ENCODE results near the gene FMN2.

The FMN2 gene

GRCh38 chr1:240475832-240476231 is 384.1 kb downstream of the FMN2 start:
- TF ChIP-seq POLR2AphosphoS5 (IDR thresholded peaks at IDR 0.05; ENCODE audit: low read depth, low read length): no peak
- no peak for TF ChIP-seq FOXP2 (optimal IDR thresholded peaks at IDR 0.05; ENCODE audit: borderline replicate concordance, extremely low read depth, extremely low read length, insufficient read depth)
- TF ChIP-seq SIN3A (IDR thresholded peaks at IDR 0.05; ENCODE audit: borderline replicate concordance, insufficient read depth, low read length): no peak
- no peak for TF ChIP-seq TAF1 (IDR thresholded peaks at IDR 0.05; ENCODE audit: borderline replicate concordance, insufficient read depth, low read length)

DNA sequence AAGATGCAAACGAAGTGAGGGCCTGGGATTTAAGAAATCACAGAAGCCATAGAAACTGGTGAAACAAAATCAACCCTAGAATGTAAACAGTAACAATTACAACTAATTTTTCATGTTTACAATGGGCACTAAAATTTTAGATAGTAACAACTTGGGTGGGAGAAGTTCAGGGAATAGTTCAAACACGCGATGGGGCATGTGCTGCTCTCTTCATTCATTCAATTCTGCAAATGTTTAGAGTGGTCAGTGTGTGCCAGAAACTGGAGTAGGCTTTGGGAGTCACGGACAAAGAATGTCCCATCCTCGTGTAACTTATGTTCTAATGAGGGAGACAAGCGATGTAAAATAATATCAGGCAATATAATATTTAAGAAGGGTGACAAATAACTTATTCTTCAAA is 386.9 kb downstream of the FMN2 start:
- no peak for TF ChIP-seq SIN3A (IDR thresholded peaks at IDR 0.05; ENCODE audit: borderline replicate concordance, insufficient read depth, low read length)
- no peak for TF ChIP-seq FOXP2 (optimal IDR thresholded peaks at IDR 0.05; ENCODE audit: borderline replicate concordance, extremely low read depth, extremely low read length, insufficient read depth)

GRCh38 chr1:240484804-240485443 is 393.2 kb downstream of the FMN2 start:
- no peak for TF ChIP-seq TAF1 (IDR thresholded peaks at IDR 0.05; ENCODE audit: borderline replicate concordance, insufficient read depth, low read length)

GRCh38 chr1:240486611-240487010 is 394.9 kb downstream of the FMN2 start:
- TF ChIP-seq REST (IDR thresholded peaks at IDR 0.05; ENCODE audit: insufficient read depth in 1 of 2, low read depth in 2 of 2, low read length in 2 of 2) (no peak), POLR2AphosphoS5 (IDR thresholded peaks at IDR 0.05; ENCODE audit: low read depth, low read length) (no peak), SIN3A (IDR thresholded peaks at IDR 0.05; ENCODE audit: borderline replicate concordance, insufficient read depth, low read length) (no peak), FOXP2 (optimal IDR thresholded peaks at IDR 0.05; ENCODE audit: borderline replicate concordance, extremely low read depth, extremely low read length, insufficient read depth) (no peak), TAF1 (IDR thresholded peaks at IDR 0.05; ENCODE audit: borderline replicate concordance, insufficient read depth, low read length) (no peak)

- no peak for TF ChIP-seq POLR2AphosphoS5 (IDR thresholded peaks at IDR 0.05; ENCODE audit: low read depth, low read length)
- TF ChIP-seq FOXP2 (optimal IDR thresholded peaks at IDR 0.05; ENCODE audit: borderline replicate concordance, extremely low read depth, extremely low read length, insufficient read depth): no peak
- TF ChIP-seq REST (IDR thresholded peaks at IDR 0.05; ENCODE audit: insufficient read depth in 1 of 2, low read depth in 2 of 2, low read length in 2 of 2): no peak
- no peak for TF ChIP-seq TAF1 (IDR thresholded peaks at IDR 0.05; ENCODE audit: borderline replicate concordance, insufficient read depth, low read length)
- no peak for TF ChIP-seq SIN3A (IDR thresholded peaks at IDR 0.05; ENCODE audit: borderline replicate concordance, insufficient read depth, low read length)
Observed at GRCh38 chr1:240487493-240487892, 395.8 kb downstream of the FMN2 start.

DNA sequence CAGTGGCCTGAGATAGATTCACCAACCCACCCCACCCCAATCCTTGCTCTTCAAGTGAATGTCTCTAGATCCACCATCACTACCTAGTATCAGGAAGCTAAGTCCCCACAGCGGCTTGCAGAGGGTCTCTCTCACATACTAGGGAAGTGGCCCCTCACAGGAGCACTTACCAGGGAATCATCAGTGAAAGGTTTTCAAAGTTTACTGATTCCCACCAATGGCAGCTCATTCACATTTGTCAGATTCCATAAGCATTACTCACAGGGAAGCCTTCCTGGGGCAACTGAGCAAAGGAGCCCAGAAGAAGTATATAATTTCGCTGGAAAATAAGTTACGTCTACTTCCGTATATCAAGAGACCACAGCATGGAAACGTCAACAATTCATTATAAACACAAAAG is 399.5 kb downstream of the FMN2 start:
- TF ChIP-seq TAF1 (IDR thresholded peaks at IDR 0.05; ENCODE audit: borderline replicate concordance, insufficient read depth, low read length) (no peak), FOXP2 (optimal IDR thresholded peaks at IDR 0.05; ENCODE audit: borderline replicate concordance, extremely low read depth, extremely low read length, insufficient read depth) (no peak), REST (IDR thresholded peaks at IDR 0.05; ENCODE audit: insufficient read depth in 1 of 2, low read depth in 2 of 2, low read length in 2 of 2) (no peak), SIN3A (IDR thresholded peaks at IDR 0.05; ENCODE audit: borderline replicate concordance, insufficient read depth, low read length) (no peak), POLR2AphosphoS5 (IDR thresholded peaks at IDR 0.05; ENCODE audit: low read depth, low read length) (no peak)

Measured in PFSK-1 (cell line).